Measurements from ENCODE around the gene SORD.
A peak's percentile ranks its signal among the peaks of the same experiment; 100 is the strongest.
"Not testable (repeated sequence)": the region's sequence is repeated elsewhere in the genome, so short reads cannot be mapped to it uniquely, and the experiment has no call there.

GRCh38 chr15:45082412-45082811, 59.4 kb downstream of the SORD start:
- TF ChIP-seq CTCF (IDR thresholded peaks at IDR 0.05 in 2 of 3, conservative IDR thresholded peaks at IDR 0.05 in 1 of 3; ENCODE audit: insufficient read depth in 2 of 3, low read depth in 1 of 3, low read length in 3 of 3); ZNF224 (CRISPR knock-in tag; IDR thresholded peaks at IDR 0.05); EP300 (IDR thresholded peaks at IDR 0.05; ENCODE audit: low read length); ZBED1 (IDR thresholded peaks at IDR 0.05); ARID3B (CRISPR knock-in tag; IDR thresholded peaks at IDR 0.05; ENCODE audit: borderline replicate concordance); SLC30A9 (CRISPR knock-in tag; IDR thresholded peaks at IDR 0.05); NRF1 (conservative IDR thresholded peaks at IDR 0.05 in 1 of 2, IDR thresholded peaks at IDR 0.05 in 1 of 2); JUND (tag; IDR thresholded peaks at IDR 0.05; ENCODE audit: borderline replicate concordance, low read depth, low read length); ZNF561 (CRISPR knock-in tag; conservative IDR thresholded peaks at IDR 0.05); POLR2A (conservative IDR thresholded peaks at IDR 0.05): not testable (repeated sequence)
- TF ChIP-seq JUND (IDR thresholded peaks at IDR 0.05; ENCODE audit: borderline replicate concordance, low read depth, low read length): peak; percentile 25; the same call in 1 of the 2 replicates

All from K562 (cell line).